Mesenteric fat pad (tissue), 1 donor: Measurements from ENCODE around the gene FRMD4B. TPM values are rescaled to one million over a fixed set of nuclear protein-coding genes. Genes with fewer than 3 reads are reported as not detected.
"Not testable (repeated sequence)": the region's sequence is repeated elsewhere in the genome, so short reads cannot be mapped to it uniquely, and the experiment has no call there.

Experiments used
- DNase-seq: peaks from one replicate; pipeline ENCODE4 v3.0.0-alpha.2; 2020; ENCODE audit warnings: low spot score
- total RNA-seq: library from RNA; stranded (reverse); fragmentation: NEBNext Ultra II Directional; extraction: Animal tissue kit (Norgen Biotek cat#: 25700); gene quantifications from one replicate; pipeline ENCODE4 v1.2.1, GENCODE V29; 2021
- donor health status: DM: yes; HTN: yes; CAD: no.

FRMD4B gene
- total RNA-seq, 1 donor from 2014 or later, result 30.5 TPM

DNA sequence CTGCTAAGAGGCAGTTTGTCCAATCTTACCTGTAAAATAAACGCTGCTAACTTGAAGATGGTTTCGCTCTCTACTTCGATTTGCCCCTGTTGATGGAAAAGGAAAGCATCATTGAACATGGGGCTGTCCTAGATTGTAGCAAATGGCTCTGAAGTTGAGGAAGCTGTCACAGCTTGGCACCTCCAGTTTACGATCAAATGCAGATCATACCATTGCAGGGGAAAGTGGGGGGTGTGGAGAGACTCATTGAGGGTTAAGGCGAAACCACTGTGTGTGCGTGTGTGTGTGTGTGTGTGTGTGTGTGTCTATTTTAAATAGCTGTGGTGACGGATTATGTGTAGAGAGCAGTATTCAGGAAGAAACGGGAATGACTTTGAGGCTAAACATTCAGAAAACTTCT, 135.9 kb downstream of the FRMD4B start:
- no peak for DNase-seq

DNA sequence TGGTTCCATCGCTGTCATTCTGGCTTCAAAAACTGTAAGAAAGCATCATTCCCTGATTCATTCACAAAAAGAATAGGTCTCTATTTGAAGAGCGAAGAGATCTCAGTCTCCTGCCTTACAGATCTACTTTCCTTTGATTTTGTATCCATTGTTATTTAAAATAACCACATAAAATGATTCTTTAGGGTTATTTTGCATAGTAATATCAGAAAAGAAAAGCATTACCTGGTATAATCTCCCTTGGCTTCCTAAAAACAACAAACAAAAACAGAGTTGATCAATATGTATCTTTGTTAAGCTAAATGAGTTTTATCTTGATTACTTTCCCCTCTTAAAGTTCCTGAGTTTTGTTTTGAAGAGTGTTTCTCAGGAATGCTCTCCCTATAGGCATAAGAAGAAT, 136.9 kb downstream of the FRMD4B start:
- DNase-seq, result no peak

DNA sequence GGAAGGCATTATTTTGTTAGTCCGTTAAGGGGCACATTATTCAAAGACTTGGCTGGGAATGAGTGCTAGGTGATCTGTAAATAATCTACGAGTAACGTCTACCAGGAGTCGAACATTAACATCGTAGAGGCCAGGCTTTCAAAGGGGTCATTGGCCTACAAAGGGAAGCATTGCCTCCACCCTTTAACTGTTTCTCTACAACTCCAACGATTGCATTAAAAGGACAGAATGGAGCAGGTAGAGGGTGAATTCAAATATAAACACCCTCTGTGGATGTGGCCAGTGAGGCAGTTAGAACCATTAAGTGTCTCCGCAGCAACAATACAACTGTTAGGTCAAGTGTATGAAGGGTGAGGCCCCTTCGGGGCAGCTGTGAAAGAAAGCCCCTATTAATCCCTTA, 137.5 kb downstream of the FRMD4B start:
- DNase-seq, result no peak

DNA sequence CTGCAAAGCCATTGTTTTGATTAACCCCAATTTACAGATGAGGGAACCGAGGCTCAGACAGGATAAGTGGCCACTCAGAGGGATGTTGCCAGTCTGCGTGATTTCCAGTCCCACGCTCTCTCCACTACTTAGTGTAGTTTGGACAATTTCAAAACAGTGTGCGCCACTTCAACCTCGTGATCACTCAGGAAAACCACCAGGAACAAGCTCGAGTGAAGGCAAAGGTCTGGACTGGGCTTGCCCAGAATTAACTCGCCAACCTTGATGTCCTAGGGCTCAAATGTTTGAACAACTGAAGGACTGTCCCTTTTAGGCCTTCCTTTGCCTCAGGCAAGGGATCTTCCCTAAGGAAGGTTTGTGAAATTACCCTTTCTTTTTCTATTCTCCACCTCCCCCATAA, 139.3 kb downstream of the FRMD4B start:
- DNase-seq, result no peak

DNA sequence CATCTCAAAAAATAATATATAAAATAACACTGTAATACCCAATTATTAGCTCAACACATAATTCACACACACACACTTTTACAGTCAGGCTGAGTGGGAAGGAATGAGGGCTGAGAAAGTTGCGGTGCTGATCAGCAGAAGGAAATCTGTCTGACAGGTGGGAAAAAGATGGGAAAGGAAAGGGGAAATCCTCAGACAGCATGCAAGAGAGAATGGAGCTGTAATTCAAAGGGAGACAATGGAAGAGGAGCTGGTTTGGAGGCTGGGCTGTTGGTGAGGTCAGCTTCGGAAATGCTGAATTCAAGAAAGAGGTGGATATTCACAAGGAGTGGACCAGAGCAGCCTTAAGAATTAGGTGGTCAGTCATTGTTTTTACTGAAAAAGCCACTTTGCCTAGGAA, 141.8 kb downstream of the FRMD4B start:
- no peak for DNase-seq

DNA sequence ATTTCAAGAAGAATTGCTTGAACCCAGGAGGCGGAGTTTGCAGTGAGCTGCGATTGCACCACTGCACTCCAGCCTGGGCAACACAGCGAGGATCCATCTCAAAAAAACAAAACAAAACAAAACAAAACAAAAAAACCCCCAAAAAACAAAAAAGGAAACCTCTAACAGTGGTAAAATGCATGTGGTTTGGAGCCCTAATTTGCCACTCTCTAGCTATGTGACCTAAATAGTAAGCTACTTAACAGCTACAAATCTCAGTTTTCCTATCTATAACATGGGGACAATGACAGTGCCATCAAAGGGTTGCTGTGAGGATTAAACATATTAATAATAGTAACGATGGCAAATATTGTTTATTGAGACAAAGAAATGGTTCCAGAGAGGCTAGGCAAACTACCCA, 144.1 kb downstream of the FRMD4B start:
- DNase-seq, result no peak

DNA sequence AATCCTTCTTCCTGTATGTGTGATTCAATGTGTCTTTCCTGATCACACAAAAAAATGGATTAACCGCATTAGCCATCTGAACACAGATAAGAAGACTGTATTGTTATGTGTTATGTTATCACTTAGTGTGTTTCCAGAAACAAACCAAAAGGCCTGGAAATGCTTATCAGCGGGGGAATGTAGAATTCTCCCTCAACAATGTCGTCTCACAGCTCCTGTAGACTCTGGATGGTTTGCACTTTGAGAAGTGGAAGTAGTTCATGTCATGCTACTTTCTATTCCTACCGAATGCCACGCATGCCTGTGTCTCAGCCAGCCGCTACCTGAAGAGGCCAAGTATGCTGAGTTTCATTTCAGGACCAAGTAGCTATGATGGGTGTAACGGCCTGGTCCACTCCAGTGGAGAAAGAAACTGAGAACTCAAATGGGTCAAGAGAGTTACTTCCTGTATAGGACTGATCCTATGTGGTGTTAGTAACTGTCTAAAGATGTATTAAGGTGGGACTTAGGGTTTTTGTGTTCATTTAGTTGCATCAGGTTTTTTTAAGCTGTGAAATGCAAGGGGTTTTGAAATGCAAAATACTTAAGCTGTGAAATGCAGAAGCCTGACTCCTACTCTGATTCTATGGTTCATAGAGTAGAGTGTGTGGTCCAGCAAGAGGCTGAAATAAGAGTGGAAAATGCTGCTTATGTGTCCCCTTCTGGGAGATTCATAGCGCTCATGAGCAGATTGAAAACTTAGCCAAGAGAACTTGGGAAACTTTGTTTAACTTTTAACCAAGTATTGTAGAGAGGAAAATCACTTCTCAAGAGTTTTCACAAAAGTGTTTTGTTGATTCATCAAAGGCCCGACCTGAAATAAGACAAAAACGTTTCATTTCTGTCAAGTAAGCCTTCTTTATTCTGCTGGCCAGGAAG, 145.0 kb downstream of the FRMD4B start:
- DNase-seq, result no peak

DNA sequence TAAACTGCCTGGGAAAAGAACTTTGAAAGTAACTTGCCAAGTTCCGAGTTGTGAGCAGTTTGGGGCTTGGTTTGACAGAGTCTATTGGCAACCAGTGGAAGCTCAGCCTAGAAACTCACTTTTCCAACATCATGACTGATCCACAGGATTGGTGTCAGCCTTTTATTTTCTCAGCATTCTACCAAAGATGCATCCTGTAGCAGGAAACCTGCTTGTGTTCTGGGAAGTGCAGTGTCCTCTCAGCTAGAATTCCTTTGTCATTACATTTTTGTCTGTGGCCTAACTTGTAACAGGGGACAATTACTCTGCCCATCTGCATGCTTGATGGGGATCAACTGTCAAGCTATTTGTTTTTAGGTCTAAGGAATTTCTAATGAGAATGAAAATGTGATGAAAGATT, 146.8 kb downstream of the FRMD4B start:
- no peak for DNase-seq

DNA sequence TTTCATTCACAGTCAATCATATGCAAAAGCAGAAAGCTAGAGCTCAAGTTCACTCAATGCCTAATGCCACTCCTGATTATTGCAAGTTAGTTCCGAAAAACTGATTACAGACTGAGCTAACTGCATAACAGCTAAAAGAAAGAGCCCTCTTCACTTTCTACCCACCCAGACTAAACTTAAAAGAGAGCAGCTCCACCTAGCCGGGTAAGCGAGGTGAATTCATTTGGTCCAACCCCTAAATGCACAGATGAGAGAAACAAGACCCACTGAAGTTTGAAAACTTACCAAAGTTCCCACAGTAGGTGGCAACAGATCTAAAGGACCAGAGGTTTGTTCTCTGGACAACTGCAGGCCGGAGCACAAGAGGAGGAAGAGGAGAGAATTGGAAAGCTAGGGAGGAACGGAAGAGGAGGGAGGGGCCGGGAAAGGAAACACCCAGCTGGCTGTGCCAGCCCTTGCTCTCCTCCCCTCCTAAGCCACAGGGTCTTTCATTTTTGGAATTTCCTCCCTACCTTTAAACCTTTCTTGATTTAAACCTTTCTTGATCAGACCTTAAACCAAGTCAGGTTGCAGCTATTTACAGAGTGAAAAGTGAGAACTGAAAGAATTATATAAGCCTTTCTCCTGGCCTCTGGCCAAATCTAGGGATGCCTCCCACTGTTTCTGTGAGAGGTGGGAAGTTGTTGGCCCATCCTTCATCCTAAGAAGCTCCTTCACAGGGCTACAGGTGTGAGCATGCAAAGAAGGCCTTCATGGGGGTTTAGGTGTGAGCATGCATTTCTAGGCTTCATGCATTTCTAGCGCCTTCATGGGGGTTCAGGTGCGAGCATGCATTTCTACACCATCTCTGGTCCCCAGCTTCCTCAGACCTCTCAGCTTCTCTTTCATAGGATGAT, 148.8 kb downstream of the FRMD4B start:
- no peak for DNase-seq

DNA sequence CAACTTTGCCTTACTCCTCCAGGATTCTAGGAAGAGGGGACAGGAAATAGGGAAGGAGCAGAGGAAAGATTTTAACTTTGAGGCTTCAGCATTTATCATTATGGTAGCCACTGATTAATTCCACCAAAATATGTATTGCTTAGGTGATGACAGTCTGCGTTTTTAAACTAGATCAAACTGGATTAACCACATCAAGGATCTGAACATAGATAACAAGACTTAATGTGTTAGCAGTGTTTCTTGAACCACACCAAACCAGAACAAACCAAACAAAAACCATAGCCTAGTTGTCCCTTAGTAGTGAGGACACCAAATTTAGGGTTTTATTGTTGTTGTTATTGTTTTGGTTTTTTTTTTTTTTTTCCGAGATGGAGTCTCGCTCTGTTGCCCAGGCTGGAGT, 150.0 kb downstream of the FRMD4B start:
- DNase-seq, result no peak

DNA sequence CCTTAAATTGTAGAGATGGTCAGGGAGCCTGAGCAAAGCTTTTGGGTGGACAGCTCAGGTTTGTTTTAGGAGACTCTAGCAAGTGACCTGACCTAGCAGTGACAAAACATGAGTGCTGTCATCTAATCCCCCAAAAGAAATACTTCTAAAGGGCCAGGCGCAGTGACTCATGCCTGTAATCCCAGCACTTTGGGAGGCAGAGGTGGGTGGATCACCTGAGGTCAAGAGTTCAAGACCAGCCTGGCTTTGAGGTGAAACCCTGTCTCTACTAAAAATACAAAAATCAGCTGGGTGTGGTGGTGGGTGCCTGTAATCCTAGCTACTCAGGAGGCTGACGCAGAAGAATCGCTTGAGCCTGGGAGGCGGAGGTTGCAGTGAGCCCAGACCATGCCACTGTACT, 150.7 kb downstream of the FRMD4B start:
- not testable (repeated sequence) for DNase-seq

DNA sequence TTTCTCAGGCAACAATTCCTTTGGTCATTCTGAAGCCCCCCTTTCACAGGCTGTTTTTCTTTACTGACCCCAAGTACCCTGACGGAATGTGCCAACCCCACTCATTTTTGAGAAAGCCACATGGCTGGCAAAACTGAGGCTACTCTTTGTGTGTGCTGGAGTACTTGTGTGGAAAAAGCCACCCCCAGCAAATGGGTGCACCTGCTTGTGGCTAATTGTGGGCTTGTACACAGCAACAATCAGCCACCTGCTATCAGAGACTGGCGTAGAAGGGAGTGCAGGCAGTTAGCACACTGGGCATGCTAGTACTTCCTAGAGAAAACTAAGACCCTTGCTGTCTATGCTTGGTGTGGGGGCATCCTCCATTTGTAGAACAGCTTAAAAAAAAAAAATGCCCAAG, 153.4 kb downstream of the FRMD4B start:
- no peak for DNase-seq

DNA sequence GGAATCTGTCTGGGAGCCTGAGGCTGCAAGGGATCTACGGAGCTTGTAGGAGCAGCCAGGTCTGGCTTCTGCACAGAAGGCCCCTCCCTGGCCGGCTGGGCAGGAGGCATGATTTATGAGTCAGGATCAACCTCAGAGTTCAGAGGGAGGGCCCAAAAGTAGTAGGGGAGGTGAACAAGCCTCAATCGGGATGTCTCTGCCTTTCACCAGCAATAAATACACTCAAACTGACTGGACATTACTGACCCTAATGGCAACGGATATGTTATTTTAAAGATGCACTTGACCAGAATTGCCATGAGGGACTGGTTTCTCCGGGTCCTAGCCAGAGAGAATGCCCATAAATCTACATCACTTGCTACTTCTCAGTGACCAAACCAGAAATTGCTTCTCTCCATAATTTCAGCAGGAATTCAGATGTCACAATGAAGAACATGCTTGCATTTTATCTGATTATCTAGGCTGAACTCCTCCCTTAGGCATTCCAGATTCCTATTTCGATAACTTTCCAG, 153.9 kb downstream of the FRMD4B start:
- no peak for DNase-seq

DNA sequence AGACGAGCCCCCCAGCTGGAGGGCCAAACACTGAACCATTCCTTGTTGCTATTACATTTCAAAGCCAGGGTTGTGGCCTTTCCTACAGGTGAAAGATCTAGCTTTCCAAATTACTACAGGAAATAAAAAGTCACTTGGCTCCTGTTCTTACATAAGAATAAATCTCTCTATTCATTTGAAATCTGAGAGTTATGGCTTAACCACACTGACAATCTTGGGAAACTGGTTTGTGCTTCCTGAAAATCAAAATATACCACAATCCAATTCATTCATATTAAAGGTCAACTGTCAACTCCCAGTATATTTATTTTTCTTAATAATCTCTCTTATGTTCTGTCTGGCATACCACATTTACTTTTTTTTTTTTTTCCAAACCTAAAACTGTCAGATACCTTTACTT, 159.8 kb downstream of the FRMD4B start:
- no peak for DNase-seq

DNA sequence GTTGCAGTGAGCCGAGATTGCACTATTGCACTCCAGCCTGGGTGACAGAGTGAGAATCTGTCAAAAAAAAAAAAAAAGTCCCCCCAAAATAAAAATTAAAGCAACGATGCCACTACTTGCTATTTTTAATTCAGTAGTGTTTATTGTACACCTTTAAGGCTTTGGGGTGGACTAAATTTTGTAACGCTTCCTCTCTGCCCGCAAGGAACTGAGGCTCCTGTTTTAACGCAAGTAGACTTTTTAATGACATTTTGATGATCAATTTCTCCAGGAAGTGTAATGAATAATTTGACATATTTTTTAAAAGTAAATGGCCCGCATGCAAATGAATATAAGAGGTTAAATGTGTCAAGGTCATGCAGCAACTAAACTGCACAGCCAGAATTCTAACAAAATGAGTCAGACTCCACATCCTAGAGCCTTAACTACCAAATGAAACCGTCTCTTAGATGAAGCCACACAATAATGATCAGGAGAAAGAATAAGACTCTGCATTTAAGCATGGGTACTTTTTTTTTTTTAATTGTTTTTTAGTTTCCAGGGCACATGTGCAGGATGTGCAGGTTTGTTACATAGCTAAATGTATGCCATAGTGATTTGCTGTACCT, 166.7 kb downstream of the FRMD4B start:
- DNase-seq, result no peak

DNA sequence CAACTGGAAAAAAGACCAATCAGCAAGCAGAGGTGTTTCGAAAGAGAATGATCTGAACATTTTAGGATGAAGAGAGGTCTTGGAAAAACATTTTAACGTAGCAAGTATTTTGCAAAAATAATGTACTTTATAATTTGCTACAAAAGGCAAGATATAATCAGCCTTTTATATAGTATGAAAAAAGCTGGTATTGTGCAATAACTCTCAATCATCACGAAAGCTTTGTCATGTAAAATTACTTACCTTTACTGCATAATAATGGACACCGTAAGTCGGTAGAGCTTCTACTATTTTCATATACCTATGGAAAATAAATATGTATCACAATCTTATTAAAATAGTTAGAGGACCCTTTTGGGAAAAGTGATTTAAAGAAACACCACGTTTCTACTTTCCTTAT, 167.8 kb downstream of the FRMD4B start:
- DNase-seq, result no peak

DNA sequence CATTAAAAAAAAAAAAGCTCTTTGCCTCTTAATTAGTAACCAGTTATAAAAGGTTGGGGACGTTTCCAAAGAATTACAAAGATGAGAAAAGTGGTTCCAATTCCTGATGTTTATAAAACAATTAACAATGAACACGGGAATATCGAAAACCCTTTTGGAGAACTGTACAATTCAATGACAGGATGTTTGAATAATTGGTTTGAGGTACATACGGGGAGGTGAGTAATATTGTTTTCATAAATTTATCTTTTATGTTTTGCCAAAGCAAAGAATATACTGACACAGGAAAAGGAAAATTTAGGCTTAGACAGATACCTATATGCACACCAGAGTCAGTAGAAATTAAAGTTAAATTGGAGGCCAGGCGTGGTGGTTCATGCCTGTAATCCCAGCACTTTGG, 168.9 kb downstream of the FRMD4B start:
- no peak for DNase-seq

DNA sequence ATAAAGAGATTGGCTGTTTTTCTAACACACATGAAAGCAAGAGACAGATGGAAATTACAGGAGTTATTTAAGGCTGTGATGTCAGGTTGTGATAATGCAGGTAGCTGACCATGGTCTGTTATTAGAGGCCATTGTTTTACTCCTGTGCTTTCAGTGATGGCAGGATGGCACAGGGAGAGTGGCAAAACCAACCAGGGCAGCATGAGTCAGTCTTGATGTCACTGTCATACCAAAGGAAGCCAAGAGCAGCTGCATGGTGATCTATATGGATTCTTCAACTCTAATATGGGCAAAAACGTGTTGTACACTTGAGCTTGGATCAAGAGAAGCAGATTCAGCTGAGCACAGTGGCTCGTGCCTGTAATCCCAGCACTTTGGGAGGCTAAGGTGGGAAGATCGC, 171.6 kb downstream of the FRMD4B start:
- no peak for DNase-seq

DNA sequence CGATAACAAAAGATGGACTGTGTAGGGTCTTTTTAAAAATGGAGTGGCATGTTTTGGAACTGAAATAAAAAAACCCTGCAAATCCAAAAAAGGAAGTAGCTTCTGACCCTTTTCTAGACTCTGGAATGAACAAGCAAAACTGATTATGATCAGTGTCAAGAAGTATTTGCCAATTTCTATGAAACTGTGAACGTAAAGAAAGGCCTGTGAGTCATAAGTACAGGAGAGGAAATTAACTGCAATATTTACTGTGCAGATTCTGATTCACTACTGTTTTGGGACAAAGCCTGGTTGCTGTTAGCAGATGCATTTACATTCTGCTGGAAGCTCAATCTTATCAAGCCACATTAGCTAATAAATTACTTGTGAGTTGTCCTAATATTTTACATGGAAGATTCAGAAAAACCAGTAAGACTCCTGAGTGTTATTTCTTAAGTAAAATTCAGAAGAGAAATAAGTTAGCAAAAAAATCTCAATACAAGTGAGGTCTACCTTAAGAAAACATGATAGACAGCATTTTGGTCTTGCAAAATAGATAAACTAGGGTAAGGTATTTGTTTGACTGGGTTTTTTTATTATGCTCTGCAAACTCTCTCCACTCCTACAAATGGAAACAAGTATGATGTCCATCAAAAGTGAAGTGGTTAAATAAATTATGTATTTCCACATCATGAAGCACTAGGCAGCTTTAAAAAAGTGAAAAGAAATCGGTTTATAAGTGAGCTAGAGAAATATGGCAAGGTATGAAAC, 173.3 kb downstream of the FRMD4B start:
- no peak for DNase-seq

DNA sequence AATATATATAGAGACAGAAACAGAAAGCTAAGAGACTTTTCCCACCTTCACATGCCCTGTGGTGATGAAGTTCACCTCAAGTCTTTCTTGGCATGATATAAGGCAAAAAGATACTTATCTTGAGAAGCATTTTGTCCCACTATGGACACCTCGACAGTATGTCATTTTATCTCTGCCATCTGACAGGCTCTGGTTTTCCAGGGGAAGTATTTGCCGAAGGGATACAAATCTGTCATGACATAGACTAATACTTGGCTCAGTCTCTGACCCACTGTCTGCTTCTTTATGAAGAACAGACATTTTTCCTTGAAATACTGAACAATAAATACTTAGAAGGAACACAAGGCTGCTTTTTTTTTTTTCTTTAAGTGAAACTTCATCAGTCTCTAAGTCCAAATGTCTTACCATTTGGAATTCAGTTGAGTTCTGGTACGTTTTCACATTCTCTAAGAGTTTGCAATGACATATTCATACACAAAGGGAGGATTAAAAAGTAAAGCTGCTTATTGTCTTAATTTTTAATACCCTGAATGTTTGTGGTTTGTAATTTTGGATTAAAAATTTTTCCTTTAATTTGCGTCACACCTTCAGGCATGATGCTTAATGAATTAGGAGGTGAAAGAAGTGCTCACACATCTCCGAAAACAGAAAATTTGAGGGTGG, 175.7 kb downstream of the FRMD4B start:
- no peak for DNase-seq
